Adipose tissue (tissue), 3 donors: ENCODE measurements around the gene ELMO2. TPM values are rescaled to one million over a fixed set of nuclear protein-coding genes. Genes with fewer than 3 reads are reported as not detected.

Experiments used
- H3K27ac ChIP-seq: one replicate; pipeline ENCODE4 v1.5.1; 2013; ENCODE audit warnings: low read depth, low read length
- WGBS, 3 donors: extraction: QIAGEN DNeasy Blood & Tissue Kit; methylation state at CpG; one replicate each; pipeline ENCODE4 v1.1.7; 2013; 5-methylcytosine and 5-hydroxymethylcytosine counted together
- polyA plus RNA-seq, 3 donors: library from polyadenylated mRNA; stranded (reverse); fragments of 200-250 nt; gene quantifications; one replicate each; pipeline ENCODE4 v1.2.3, GENCODE V29; 2013
- donor health status: healthy with polysubstance abuse.
- donor health status: Bipolar disorder and iron deficiency.
- donor health status: healthy.

Gene ELMO2
- polyA plus RNA-seq, 3 donors = 13.0 to 22.8 (median 21.9) TPM

DNA sequence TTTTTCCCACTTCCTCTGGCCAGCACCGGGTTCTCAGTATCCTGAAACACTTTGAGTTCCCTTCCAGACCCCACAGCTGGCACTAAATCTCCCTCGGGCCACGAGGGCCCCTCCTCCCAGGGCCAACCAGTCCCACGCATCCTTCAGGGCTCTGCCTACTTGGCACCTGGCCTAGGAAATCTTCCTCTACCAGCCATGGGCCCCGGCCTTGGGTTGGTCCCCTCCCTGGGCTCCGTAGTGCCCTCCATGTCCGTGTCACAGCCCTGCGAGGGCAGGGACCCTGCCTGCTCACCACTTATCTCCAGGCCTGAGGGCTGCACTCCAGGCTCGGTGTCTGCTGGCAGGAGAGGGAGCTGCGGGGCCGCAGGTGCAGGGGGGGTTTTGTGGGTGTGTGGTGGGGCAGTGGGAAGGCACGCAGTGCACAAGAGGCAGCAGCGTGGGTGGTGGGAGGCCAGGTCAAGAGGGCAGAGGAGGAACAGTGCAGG, 49.3 kb downstream of the ELMO2 start:
- H3K27ac ChIP-seq = no peak overlapping the region
- 3 to 6% (median 5%) methylated on average over 13 of the region's 13 CpGs for WGBS, 3 donors

DNA sequence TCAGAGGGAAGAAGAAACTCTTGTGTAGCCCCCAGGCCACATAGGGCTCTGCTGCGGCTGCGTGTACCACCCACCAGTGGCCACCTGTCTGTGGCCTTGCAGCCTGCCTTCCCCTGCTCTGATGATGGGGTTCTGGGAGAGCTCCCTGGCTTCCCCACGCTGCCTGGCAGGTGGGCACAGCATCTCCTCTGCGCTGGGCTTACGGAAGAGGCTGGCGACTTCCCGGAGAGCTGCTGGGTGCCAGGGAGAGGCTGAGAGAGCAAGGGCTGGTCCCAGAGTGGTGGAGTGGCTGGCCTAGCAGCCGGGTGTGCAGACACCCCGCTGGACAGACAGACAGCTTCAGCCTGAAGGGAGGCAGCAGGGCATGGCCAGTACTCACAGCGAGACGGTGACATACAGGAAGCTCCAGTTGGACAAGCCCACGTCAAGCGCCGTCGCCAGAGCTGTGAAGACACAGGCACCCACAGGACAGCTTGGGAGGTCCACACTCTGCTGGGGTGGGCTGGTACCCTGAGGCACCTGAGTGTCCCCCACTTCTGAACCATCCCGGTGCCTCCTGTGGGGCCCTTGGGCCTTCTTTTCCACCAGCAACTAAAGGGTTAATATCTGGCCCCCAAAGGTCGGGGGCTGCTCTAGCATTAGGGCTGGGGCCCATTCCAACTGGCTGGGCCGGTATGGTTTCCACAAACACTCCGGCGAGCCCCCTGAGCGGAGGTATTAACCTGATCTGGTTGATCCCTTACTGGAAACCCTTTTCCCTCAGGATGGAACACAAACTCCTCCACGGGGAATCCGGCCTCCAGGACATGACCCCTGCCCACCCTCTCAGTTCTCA, 50.0 kb downstream of the ELMO2 start:
- H3K27ac ChIP-seq = no peak overlapping the region
- 62 to 72% (median 70%) methylated on average over 23 of the region's 23 CpGs for WGBS, 3 donors

DNA sequence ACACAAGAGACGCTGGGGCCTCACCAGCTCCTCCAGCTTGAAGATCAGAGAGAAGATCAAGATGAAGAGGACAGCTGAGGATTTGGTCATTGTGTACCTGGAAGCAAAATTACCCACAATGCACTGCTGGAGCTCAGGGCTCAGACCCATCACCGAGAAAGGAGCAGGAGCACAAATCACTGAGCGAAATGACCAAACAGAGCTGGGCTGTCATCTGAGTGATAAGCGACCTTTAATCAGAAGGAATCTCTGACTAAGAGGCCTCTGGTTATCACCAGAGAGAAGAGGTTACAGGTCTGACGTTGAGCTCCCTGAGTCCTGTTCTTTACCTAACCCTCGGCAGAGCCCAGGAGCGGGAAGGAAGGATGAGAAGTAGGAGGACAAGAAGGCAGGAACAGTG, 50.6 kb downstream of the ELMO2 start:
- 85 to 90% (median 89%) methylated on average over 7 of the region's 7 CpGs for WGBS, 3 donors
- no peak overlapping the region for H3K27ac ChIP-seq

DNA sequence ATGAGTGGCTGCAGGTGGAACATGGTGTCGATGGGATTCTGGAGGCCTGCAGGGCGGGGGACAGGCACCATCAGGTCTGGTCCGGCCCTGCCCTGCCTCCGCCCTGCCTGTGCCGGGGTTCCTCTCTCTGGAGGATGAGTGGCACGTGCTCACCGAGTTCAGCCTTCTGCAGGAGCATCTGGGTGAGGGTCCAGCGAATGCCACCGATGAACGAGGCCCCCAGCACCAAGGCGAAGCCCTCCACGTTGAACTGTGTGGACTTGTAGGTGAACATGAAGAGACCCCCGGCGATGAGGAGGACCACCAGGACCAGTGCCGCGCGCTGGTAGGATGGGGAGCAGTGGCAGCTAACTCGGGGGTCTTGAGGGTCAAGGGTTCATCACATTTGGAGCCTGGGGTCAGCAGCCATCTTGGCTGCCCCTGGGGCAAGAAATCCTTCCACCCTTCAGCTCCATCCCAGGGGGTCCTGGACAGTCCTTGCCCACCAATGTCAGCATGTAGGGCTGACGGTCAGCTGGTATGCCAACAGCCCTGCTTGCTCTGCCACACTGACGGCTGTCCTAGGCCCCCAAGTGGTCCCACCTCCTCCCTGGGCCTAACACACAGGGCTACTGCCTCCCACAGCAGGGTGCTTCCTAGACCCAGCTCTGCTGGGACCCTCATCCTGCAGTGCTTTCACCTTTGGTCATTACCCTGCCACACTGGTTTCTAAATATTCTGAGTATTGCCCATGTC, 51.3 kb downstream of the ELMO2 start:
- WGBS, 3 donors = 91 to 93% (median 92%) methylated on average over 20 of the region's 20 CpGs
- H3K27ac ChIP-seq = no peak overlapping the region

DNA sequence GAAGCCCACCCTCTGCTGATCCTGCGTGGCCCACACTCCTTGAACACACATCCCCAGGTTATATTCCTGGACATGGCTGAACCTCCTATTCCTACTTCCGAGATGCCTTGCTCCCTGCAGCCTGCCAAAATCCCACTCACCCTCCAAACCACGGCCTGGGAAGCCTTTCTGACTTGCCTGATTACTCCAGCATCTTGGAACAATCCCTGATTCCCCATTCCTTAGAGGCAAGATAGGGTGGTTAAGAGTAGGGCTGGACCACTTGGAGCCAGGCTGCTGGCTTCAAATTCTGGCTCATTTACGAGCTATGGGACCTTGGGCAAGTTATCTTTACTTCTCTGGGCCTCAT, 52.2 kb downstream of the ELMO2 start:
- no peak overlapping the region for H3K27ac ChIP-seq
- 87 to 94% (median 90%) methylated on average over 4 of the region's 4 CpGs for WGBS, 3 donors

DNA sequence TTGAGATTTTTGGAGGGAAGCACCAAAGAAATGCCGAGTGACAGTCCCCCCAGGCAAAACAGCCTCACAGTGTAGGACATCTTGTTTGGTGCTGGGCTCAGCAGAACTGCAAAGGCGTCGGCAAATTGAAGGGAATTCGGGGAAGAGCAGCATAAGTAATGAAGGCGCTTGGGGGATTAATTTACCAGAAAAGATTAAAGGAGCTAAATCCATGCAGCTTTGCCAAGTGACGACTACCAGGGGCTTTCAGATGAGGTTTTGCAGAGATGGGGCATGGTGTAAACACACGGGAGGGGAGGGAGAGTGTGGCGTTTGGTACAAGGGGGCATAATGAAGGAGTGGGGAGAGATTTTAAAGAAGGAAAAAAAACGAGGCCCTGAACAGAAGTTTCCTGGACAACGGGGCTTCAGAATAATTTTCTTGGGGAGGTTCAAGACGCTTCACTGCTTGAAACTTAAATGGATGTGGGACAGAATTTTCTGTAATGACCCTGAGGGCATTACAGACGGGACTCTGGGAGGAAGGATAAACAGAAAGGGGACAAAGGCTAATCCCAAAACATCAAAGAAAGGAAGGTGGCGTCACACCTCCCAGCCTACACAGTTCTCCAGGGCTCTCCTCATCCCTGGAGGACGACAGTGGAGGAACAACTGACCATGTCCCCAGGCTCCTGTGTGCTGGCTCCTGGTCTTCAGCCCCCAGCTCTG, 52.8 kb downstream of the ELMO2 start:
- 82 to 85% (median 82%) methylated on average over 14 of the region's 14 CpGs for WGBS, 3 donors
- no peak overlapping the region for H3K27ac ChIP-seq

DNA sequence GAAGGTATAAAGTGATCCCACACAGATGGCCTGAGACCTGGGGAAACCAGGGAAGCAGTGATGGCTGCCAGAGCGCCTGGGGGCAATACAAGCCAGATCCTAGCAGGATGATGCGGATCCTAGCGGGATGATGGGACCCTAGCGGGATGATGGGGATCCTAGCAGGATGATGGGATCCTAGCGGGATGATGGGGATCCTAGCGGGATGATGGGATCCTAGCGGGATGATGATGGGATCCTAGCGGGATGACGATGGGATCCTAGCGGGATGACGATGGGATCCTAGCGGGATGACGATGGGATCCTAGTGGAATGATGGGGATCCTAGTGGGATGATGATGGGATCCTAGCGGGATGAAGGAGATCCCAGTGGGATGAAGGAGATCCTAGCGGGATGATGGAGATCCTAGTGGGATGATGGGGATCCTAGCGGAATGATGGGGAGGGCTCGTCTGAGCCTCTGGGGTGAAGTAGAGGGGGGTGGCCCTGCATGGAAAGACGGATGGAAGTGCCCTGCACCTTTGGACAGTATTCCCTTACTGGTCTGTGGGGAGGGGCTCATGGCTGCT, 54.0 kb downstream of the ELMO2 start:
- WGBS, 3 donors = 91 to 92% (median 92%) methylated on average over 17 to 18 of the region's 18 CpGs

DNA sequence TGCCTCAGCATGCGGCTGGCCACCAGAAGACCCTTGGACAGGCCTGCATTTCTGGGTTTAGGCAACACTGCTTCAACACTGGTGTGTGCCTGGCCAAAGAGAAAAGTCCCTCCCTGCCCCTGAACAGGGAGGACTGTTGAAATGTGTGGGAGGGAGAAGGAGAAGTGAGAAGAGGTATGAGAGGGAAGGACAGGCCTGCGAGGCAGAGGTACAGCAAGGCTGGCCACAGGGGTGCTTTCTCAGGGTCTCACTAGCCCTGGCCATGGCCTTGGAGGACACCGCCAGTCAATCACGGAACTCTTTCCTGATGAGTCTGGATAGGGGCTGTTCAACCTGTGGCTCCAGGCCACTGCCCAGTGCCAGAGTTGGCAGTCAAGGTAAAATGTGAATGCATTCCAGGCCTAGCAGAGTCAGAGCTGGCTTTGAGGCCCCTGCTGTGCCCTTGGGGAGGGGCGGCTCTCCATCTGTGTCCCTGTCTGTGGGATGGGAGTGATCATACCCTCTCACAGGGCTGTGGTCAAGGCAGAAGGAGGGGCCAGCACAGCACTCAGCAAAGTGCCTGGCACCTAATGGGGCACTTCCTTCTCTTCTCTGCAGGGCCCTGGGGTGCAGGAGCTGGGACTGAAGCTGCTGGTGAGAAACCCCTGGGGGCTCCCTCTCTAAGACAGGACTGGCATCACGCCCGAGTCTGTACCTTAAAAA, 54.9 kb downstream of the ELMO2 start:
- WGBS, 3 donors = 87 to 92% (median 91%) methylated on average over 7 of the region's 7 CpGs
- H3K27ac ChIP-seq = no peak overlapping the region

More for the DNA sequence above, 54.0 kb downstream of the ELMO2 start:
- H3K27ac ChIP-seq = no peak overlapping the region

DNA sequence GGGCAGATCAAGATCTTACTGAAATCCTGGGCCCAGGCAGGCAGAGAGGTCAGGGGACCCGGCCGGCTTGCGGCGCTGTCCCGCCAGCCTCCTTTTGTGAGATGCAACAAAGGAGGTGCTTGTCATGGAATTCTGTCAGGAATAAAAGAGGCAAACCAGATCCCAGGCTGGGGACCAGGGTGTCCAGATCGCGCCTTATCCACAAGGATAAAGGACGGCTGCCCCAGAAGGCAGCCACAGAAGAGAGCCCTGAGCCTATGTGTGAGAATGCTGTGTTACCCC, 55.5 kb downstream of the ELMO2 start:
- 93 to 95% (median 93%) methylated on average over 8 of the region's 8 CpGs for WGBS, 3 donors

DNA sequence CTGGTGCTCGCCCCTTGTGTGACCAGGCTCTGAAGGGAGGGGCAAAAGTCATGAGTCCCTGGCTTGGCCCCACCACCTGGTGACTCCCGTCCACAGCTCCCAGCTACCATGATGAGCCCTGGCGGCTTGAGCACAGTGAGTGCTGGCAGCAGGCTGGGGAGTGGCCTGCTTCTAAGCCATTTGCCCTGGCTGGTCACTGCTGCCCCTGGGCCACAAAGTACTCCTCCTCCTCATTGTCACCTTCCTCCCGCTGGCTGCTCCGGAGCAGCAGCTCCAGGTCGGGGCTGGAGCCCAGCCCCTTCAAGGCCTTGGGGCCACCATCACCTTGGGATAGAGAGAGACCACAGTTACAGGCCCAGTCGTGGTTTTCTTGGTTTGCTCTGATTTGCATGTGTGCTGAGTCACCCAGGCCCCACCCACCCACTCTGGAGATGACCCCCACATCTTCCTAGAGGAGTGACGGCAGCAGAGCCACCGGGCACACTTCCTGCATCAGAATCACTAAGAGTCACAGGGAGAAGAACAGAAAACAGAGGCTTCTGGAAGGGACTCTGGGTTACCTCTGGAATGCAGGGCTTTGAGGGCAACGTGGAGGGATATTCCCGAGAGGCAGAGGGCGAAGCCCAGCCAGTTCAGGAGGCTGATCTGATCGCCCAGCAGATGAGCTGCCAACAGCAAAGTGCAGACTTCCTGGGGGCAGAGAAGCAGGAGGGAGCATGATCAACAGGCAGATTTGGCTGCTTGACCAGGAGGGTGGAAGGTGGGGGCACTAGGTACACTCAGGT, 56.0 kb downstream of the ELMO2 start:
- WGBS, 3 donors = 54 to 73% (median 58%) methylated on average over 13 of the region's 13 CpGs
- no peak overlapping the region for H3K27ac ChIP-seq

More for the DNA sequence above, 55.5 kb downstream of the ELMO2 start:
- H3K27ac ChIP-seq = no peak overlapping the region

DNA sequence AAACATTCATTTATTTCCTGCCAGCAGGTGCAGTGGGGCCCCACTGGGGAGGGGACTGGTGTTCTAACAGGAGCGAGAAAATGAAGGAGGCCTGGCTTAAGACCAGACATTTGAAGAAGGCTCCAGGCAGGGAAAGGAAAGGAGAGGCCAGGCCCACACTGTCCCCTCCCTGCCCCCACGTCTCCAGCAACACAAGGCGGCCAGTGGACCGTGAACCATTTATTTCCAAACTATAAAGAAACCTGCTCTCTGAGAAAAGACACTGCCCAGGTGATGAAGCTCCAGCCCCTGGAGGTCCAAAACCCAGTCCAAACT, 56.7 kb downstream of the ELMO2 start:
- no peak overlapping the region for H3K27ac ChIP-seq
- WGBS, 3 donors = 62 to 86% (median 85%) methylated on average over 4 of the region's 4 CpGs

DNA sequence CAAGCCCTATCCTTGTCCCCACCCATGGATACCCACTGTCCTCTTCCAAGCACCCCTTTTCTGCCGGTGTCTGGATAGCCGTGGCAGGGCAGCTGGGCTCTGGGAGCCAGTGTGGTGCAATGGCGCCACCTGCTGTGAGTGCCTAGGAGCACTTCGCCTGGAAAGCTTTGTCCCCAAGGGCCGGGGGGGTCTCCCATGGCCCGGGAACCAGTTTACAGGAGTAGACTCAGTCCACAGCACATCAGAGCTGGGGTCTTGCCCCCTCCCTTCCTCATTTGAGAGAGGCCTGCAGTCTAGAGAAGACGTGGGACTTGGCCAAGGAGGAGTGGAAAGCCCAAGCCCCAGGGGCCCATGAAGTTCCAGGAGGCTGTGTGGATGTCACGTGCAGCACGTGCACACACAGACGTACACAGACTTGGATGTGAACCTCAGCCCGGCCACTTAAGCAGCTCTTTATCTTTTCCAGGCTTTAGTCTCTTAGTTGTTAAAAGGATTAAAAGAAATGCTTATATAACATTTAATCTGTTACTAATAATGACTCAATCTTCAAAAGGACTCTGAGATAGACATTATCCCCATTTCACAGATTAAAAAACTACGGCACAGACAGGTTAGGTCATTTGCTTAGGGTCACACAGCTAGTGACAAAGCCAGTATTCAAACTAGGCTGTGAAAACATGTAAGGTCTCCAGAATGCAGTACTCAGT, 57.2 kb downstream of the ELMO2 start:
- 25 to 56% (median 48%) methylated on average over 12 of the region's 12 CpGs for WGBS, 3 donors
- H3K27ac ChIP-seq = no peak overlapping the region

DNA sequence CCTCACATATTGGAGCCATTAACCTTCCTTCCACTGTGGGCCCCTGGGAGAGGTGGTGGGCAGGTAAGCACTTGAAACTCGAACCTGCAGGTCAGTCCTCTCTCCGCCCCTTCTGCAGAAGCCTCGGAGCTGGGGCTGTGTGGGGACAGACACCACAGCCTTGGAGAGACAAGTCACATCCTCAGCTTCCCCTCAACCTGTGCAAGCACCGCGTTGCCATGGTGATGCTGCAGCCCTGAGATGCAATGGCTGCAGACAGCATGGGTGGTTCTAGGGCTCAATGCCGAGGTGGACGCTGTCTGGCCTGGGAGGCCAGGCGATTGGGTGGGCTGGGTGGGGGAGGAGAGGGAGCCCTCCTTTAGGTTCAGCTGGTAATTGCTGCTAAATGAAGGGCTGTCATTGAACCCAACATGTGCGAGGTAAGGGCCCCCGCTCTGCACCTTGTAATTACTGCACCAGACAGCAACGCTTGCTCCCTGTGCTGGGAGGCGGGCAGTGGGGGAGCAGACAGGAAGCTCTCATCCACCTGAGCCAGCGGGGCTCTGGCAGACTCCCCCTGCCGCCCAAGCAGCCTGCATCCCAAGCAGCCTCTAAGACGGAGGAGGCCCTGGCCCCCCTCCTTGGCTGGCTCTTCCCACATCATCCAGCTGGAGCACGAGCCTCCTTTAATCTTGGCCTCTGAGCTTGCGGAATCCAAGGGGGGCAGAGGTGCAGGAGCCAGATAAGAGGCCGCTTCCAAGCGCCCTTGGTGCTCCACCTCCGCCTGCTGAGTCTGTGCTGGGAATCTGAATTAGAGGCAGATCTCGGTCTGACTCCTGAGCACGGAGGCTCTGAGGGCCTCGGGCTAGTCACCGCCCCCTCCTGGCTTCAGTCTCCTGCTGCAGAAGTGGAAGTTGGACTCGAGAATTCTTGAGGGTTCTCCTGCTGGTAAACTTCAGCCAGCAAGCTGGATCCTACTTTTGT, 58.3 kb downstream of the ELMO2 start:
- H3K27ac ChIP-seq = no peak overlapping the region
- WGBS, 3 donors = 66 to 73% (median 67%) methylated on average over 24 to 25 of the region's 25 CpGs

DNA sequence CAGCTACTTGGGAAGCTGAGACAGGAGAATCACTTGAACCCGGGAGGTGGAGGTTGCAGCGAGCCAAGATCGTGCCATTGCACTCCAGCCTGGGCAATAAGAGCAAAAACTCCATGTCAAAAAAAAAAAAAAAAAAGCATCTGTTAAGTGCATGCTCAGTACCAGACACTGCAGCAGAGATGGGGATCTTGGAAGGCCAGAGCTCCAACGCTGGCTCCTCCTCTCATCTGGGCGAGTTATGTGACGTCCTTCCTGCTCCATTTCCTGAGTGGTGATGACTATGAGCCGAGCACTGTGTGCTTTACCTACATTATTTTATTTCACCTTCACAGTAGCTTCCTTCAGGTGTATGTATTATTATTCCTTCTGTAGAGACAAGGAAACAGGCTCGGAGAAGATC, 59.6 kb downstream of the ELMO2 start:
- 71 to 82% (median 80%) methylated on average over 8 of the region's 8 CpGs for WGBS, 3 donors

DNA sequence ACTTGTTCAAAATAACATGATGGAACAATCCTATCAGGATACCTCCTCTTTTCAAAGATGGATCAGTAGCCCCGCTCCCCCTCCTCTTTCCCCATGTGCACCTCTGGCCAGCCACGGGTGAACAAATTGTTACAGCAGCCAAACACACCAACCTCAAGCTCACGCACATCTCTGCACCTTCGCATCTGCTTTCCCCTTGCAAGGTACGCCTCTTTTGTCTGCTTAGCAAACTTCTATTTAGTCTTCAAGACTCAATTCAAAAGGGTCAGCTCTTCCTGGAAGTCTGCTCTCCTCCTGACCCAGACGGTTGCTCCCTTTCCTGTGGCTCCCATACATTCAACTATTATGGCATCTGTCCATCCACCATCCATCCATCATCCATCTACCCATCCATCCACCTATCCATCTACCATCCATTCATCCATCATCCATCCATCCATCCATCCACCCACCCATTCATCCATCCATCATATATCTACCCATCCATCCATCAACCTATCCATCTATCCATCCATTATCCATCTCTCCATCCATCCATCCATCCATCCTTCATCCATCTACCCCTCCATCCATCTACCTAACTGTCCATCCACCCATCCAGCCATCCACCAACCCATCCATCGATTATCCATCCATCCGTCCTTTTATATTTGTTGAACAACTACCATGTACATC, 61.8 kb downstream of the ELMO2 start:
- no peak overlapping the region for H3K27ac ChIP-seq
- 58 to 73% (median 68%) methylated on average over 8 of the region's 8 CpGs for WGBS, 3 donors

More for the DNA sequence above, 59.6 kb downstream of the ELMO2 start:
- H3K27ac ChIP-seq = no peak overlapping the region

DNA sequence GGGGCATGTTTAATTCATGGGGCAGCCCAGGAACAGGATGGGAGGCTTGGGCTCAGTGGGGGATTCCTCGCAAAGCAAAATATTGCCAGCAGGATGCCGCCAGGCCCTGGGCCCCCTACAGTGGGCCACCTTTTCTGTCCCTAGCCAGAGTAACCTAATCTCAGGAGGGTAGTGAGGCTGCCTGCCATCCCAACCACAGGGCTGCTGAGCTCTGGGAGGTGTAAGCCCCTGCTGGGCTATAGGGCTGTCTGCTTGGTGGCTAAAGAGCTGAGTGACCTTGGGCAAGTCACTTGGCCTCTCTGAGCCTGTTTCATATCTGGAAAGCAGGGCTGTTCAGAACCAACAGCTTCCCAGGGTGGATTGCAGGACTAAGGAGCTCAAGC, 62.4 kb downstream of the ELMO2 start:
- H3K27ac ChIP-seq = no peak overlapping the region
- 51 to 65% (median 53%) methylated on average over 2 of the region's 2 CpGs for WGBS, 3 donors
